HPDE6-E6E7 (cell line): ENCODE measurements around the gene PHF2.
"Not testable (repeated sequence)": the region's sequence is repeated elsewhere in the genome, so short reads cannot be mapped to it uniquely, and the experiment has no call there.

Experiments used
- DNase-seq: peaks from one replicate; pipeline ENCODE4 v3.0.0; 2011; ENCODE audit warnings: missing footprints; ENCODE audit errors: extremely low spot score

Gene PHF2

DNA sequence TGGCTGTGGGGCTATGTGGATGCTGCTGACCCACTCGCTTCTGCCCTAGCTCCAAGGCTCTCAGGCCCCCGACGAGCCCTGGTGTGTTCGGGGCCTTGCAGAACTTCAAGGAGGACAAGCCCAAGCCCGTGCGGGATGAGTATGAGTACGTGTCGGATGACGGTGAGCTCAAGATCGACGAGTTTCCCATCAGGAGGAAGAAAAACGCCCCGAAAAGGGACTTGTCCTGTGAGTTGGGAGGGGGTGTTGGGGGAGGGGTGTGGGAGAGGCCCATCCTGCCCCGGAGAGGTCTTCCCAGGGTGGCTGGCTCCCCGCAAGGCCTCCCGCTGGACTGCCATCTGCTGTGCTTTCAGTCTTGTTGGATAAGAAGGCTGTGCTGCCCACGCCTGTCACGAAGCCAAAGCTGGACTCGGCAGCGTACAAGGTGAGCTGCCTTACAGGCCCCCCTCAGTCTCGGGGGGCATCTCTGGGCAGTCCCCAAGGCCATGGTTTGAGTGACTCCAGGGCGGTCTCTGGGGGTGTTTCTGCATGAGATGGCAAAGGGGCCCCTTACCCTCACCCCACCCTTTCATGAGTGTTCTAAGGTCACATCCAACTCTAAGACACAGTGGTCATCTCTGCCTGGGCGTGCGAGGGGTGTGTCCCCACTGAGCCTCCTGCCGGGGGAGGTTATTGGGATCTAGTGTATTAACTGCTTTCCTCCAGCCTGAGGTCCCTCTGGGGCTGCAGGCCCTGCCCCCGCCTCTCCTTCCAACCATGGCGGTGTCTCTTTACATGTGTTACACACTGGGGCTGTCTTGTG, 89.5 kb downstream of the PHF2 start:
- DNase-seq, result no peak

GRCh38 chr9:93666439-93666784, 90.0 kb downstream of the PHF2 start:
- DNase-seq, result not testable (repeated sequence)

DNA sequence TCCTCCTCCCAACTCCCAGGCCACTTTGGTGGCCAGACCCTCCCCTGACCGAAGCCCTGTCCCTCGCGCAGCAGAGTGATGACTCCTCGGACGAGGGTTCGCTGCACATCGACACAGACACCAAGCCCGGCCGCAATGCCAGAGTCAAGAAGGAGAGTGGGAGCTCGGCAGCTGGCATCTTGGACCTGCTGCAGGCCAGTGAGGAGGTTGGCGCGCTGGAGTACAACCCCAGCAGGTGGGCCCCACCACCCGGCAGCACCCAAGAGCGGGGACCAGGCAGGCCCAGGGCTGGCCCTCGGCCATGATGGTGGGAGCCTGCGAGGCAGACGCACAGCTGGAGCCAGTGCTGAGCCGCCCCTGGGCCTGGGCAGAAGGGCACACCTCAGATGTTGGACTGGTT, 90.6 kb downstream of the PHF2 start:
- no peak for DNase-seq

DNA sequence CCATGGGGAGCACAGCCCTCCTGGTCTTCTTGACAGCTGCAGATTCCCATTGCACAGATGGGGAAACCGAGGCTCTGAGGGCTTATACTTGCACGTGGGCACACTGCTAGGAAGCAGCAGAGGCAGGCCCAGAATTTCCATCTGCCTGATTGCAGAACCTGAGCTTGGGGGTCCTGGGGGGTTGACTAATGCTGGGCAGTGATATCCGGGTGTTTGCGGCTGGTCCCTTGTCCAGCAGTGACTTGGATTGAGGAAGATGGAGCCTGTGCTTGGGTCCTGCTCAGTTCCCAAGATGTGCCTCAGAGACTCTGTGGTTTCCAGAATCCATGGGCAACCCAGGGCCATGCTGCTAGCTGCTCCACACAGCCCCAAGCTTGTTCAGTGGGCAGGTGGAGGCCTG, 91.2 kb downstream of the PHF2 start:
- no peak for DNase-seq

DNA sequence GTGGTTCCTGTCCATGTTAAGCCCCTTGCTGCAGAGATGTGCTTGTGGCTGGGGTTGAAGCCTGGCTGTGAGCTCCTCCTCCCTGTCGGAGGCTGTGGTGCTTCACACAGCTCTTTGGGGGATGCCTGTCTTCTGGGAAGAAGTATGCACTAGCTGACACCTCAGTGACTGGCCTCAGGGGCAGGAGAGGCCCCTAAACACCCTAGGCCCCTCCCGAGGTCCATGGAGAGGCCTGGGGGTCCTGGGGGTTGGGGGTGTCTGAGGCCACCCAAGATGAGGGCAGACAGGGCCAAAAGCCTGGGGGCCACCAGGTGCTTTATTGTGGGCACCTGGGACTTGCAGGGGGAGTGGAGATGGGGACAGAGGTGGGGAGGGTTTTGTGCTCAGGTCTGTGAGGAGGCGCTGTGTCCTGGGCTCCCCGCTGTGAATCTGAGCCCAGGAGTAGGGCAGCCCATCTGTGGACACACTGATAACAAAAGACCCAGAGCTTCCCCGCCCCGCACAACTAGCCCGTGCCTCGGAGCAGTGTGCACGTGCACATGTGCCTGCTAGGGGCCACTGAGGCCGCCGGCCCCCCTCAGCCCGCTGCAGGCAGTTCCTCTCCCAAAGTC, 92.0 kb downstream of the PHF2 start:
- no peak for DNase-seq

GRCh38 chr9:93669116-93669957, 93.0 kb downstream of the PHF2 start:
- no peak for DNase-seq

- DNase-seq, result no peak
These were observed 93.5 kb downstream of the PHF2 start for GRCh38 chr9:93669958-93670207.

- DNase-seq, result no peak
These were observed 94.0 kb downstream of the PHF2 start for GRCh38 chr9:93670208-93671019.

DNA sequence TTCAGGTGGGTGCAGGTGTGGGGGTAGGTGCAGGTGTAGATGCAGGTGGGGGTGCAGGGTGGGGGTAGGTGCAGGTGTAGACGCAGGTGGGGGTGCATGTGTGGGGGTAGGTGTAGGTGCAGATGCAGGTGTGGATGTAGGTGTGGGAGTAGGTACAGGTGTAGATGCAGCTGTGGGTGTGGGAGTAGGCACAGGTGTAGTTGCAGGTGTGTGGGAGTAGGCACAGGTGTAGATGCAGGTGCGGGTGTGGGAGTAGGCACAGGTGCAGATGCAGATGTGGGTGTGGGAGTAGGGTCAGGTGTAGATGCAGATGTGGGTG, 94.6 kb downstream of the PHF2 start:
- DNase-seq, result no peak

GRCh38 chr9:93672330-93673020, 96.1 kb downstream of the PHF2 start:
- not testable (repeated sequence) for DNase-seq

DNA sequence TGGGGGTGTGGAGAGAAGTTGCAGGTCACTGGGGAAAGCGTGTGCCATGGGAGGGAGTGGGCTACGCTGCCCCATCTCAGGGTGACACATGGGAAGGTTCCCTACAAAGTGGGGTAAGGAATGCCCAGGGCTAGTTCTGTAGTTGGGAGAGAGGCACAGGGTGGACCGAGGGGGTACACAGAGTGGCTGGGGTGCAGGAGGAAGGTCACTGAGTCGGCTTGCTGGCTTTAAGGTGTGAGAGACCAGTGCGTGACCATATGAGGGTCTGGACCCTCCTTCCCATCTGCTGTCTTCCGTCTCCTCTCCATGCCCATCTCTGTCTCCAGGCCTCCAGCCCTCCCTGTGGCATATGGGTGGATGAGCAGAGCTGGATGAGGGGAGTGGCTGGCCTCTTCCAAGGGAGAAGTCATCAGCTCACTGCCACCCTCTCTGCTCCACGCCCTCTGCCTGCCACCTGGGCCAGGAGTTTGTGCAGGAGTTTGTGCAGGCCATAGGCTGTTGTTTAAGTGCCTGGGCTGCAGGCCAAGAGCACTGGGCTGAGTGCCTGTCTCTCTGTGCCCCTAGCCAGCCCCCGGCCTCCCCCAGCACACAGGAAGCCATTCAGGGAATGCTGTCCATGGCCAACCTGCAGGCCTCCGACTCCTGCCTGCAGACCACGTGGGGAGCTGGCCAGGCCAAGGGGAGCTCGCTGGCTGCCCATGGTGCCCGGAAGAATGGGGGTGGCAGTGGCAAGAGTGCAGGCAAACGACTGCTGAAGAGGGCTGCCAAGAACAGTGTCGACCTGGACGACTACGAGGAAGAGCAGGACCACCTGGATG, 96.8 kb downstream of the PHF2 start:
- DNase-seq, result no peak

- no peak for DNase-seq
These were observed 97.5 kb downstream of the PHF2 start for GRCh38 chr9:93673839-93674334.

- DNase-seq, result no peak
These were observed 98.4 kb downstream of the PHF2 start for GRCh38 chr9:93674580-93675335.

GRCh38 chr9:93675336-93676150, 99.2 kb downstream of the PHF2 start:
- DNase-seq, result no peak

- no peak for DNase-seq
These were observed 100.1 kb downstream of the PHF2 start for GRCh38 chr9:93676310-93677047.

- no peak for DNase-seq
These were observed 100.7 kb downstream of the PHF2 start for GRCh38 chr9:93677048-93677571.

- DNase-seq, result no peak
These were observed 101.3 kb downstream of the PHF2 start for GRCh38 chr9:93677641-93678136.
